Parathyroid adenoma (tissue), 2 donors: ENCODE measurements around the gene BRAT1.

ENCODE experiments used
- H2AFZ ChIP-seq: fragments of 300-600 bp; sonication (generic); one replicate; pipeline ENCODE4 v1.7.0; 2017; ENCODE audit warnings: antibody characterized with exemption, mild to moderate bottlenecking
- H3K27ac ChIP-seq: fragments of 300-600 bp; sonication (generic); one replicate; pipeline ENCODE4 v1.7.0; 2017
- H3K27me3 ChIP-seq: fragments of 300-600 bp; sonication (generic); one replicate; pipeline ENCODE4 v1.7.0; 2017; ENCODE audit warnings: low read length; ENCODE audit not compliant: control insufficient read depth, insufficient read depth
- H3K36me3 ChIP-seq: fragments of 300-600 bp; sonication (generic); one replicate; pipeline ENCODE4 v1.7.0; 2017; ENCODE audit warnings: low read length; ENCODE audit not compliant: control insufficient read depth, insufficient read depth
- H3K4me1 ChIP-seq: fragments of 300-600 bp; sonication (generic); one replicate; pipeline ENCODE4 v1.7.0; 2017; ENCODE audit warnings: control low read depth
- H3K4me2 ChIP-seq: fragments of 300-600 bp; sonication (generic); one replicate; pipeline ENCODE4 v1.7.0; 2017; ENCODE audit warnings: low read length
- H3K4me3 ChIP-seq: fragments of 300-600 bp; sonication (generic); one replicate; pipeline ENCODE4 v1.7.0; 2017; ENCODE audit warnings: low read depth, low read length
- H3K79me2 ChIP-seq: fragments of 300-600 bp; sonication (generic); one replicate; pipeline ENCODE4 v1.7.0; 2017; ENCODE audit warnings: control low read depth
- H3K9ac ChIP-seq: fragments of 300-600 bp; sonication (generic); one replicate; pipeline ENCODE4 v1.7.0; 2017; ENCODE audit warnings: mild to moderate bottlenecking
- H3K9me3 ChIP-seq: fragments of 300-600 bp; sonication (generic); one replicate; pipeline ENCODE4 v1.7.0; 2017; ENCODE audit warnings: low read length; ENCODE audit not compliant: control insufficient read depth
- TF ChIP-seq, protein P1 (sequence below): fragments of 300-600 bp; sonication (generic); IDR thresholded peaks from one replicate; pipeline ENCODE4 v1.7.0; 2017; ENCODE audit warnings: antibody characterized with exemption, mild to moderate bottlenecking
- donor health status: primary hyperparathyroidism.

BRAT1 gene

GRCh38 chr7:2521952-2522591 lies 33.3 kb downstream of the BRAT1 start:
- TF ChIP-seq, protein P1, sequence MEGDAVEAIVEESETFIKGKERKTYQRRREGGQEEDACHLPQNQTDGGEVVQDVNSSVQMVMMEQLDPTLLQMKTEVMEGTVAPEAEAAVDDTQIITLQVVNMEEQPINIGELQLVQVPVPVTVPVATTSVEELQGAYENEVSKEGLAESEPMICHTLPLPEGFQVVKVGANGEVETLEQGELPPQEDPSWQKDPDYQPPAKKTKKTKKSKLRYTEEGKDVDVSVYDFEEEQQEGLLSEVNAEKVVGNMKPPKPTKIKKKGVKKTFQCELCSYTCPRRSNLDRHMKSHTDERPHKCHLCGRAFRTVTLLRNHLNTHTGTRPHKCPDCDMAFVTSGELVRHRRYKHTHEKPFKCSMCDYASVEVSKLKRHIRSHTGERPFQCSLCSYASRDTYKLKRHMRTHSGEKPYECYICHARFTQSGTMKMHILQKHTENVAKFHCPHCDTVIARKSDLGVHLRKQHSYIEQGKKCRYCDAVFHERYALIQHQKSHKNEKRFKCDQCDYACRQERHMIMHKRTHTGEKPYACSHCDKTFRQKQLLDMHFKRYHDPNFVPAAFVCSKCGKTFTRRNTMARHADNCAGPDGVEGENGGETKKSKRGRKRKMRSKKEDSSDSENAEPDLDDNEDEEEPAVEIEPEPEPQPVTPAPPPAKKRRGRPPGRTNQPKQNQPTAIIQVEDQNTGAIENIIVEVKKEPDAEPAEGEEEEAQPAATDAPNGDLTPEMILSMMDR, result no peak
- H3K4me3 ChIP-seq, result peak overlapping the region; percentile 22
- no peaks in the 10 kb centered on the region for H3K27me3 ChIP-seq
- no peaks in the 10 kb centered on the region for H3K4me1 ChIP-seq
- H2AFZ ChIP-seq, result no peak overlapping the region
- no peaks in the 10 kb centered on the region for H3K9me3 ChIP-seq
- H3K27ac ChIP-seq, result no peak overlapping the region
- H3K9ac ChIP-seq, result no peak overlapping the region
- H3K79me2 ChIP-seq, result no peaks in the 10 kb centered on the region
- peak overlapping the region; percentile 37 for H3K4me2 ChIP-seq
- no peaks in the 10 kb centered on the region for H3K36me3 ChIP-seq

DNA sequence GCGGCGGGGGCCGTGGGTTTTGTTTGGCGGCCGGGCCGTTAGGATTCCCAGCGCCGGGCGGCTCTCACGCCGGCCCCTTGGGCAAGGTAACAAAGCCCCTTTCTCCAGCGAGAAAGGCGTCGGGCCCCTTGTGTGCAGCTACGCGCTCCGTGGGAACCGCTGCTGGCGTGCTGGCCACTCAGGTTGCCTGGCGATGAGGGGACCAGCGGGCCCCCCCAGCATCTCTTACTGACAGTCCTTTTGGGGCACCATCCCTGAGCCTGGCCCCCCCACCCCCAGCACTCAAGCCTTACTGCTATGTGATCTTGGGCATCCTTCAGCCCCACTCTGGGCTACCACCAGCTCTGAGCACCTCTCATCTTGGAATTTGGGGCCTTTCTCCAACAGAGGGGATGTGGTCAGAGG lies 34.0 kb downstream of the BRAT1 start:
- no peaks in the 10 kb centered on the region for H3K79me2 ChIP-seq
- no peaks in the 10 kb centered on the region for H3K4me1 ChIP-seq
- H2AFZ ChIP-seq, result no peak overlapping the region
- H3K4me3 ChIP-seq, result peak overlapping the region; percentile 16
- H3K27me3 ChIP-seq, result no peaks in the 10 kb centered on the region
- H3K4me2 ChIP-seq, result no peak overlapping the region
- no peaks in the 10 kb centered on the region for H3K9me3 ChIP-seq
- H3K36me3 ChIP-seq, result no peaks in the 10 kb centered on the region
- TF ChIP-seq, protein P1, result no peak
- H3K9ac ChIP-seq, result no peak overlapping the region
- H3K27ac ChIP-seq, result no peak overlapping the region

DNA sequence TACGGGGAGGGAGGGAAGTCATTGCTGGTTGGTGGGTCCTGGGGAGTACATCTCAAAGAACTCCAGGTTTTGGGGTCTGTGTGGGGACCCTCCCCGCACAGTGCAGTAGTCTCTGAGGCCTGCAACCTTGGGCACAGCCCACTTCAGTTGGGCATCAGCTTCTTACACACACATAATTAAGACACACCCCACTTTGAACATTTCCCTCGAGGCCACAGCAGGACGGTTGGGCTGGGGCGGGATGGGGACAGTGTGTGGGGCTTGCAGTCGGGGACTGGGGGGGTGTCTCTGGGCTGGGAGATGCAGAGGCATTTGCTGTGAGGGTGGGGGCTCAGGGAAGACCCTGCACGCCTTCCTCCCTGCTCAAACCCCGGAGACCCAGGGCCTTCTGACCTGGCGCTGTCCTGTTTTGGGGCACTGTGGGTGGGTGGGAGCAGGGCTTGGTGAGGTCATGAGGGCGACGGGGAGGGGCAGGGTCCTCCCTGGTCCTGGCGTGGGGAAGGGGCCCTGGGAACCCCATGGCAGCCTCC lies 34.5 kb downstream of the BRAT1 start:
- Histone ChIP-seq H3K36me3 (no peaks in the 10 kb centered on the region), H3K79me2 (no peaks in the 10 kb centered on the region), H3K4me1 (no peaks in the 10 kb centered on the region), H2AFZ (no peak overlapping the region), H3K4me3 (peak overlapping the region; percentile 17), H3K27me3 (no peaks in the 10 kb centered on the region), H3K4me2 (no peak overlapping the region), H3K9me3 (no peaks in the 10 kb centered on the region), H3K27ac (no peak overlapping the region), H3K9ac (no peak overlapping the region)
- TF ChIP-seq, protein P1, result no peak

GRCh38 chr7:2520131-2520760 lies 35.1 kb downstream of the BRAT1 start:
- no peaks in the 10 kb centered on the region for H3K4me1 ChIP-seq
- H3K9ac ChIP-seq, result no peak overlapping the region
- no peaks in the 10 kb centered on the region for H3K36me3 ChIP-seq
- no peak overlapping the region for H3K4me2 ChIP-seq
- H2AFZ ChIP-seq, result no peak overlapping the region
- TF ChIP-seq, protein P1, result no peak
- H3K4me3 ChIP-seq, result peak overlapping the region; percentile 17
- H3K27ac ChIP-seq, result no peak overlapping the region
- H3K9me3 ChIP-seq, result no peaks in the 10 kb centered on the region
- H3K79me2 ChIP-seq, result no peaks in the 10 kb centered on the region
- no peaks in the 10 kb centered on the region for H3K27me3 ChIP-seq
